Fibroblast of mammary gland (primary cell): ENCODE data around the gene KMT2B.

Experiments
- DNase-seq: peaks from one replicate; pipeline ENCODE4 v3.0.0-alpha.2; 2010; ENCODE audit warnings: low read depth
- H3K4me3 ChIP-seq: 2 replicates; pipeline ENCODE4 v1.5.1; 2011; ENCODE audit warnings: low read depth, mild to moderate bottlenecking, low read length, moderate library complexity; ENCODE audit not compliant: control insufficient read depth
- TF ChIP-seq, protein P1 (sequence below): conservative IDR thresholded peaks from 2 replicates; pipeline ENCODE4 v1.5.1; 2011; ENCODE audit warnings: low read depth, low read length, inconsistent platforms; ENCODE audit not compliant: control insufficient read depth, insufficient read depth

Gene KMT2B

DNA sequence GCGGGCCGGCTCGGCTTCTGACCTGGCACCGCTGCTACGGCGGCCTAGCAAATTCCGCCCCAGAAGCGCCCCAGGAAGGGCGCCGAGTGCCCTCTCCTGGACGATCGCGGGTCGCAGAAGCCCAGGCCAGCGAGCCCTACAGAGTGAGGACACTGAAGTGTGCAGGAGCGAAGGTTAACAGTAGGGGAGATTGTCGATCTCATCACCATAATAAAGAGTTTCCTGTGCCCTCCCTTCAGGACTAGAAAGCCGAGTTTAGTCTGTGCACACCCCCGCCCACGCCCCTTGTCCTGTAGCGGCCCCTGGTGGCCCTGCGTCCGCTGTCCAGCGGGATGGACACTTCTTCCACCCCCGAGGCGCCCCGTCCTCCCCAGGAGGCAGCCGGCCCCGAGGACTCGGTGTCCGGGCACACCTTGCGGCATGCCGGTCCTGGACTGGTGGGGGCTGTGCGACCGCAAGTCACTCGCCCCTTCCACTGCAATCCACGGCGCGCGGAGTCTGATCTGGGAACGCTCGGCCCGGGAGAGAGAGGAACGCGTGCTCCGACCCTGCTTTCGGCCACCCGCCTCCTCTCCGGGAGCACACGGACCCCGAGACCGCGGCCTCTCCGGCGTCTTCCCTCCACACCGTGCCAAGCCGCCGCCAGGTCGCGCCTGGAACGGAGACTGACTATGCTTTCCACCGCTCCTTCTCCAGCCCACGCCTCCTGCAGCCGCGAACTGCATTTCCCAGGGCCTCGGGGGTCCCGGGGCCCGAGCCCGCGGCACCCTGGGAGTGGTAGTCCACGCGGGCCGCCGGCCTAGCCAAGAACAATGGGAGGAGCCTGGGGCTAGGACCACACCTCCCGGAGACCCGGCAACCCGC, 770 bp upstream of the KMT2B start:
- TF ChIP-seq, protein P1, sequence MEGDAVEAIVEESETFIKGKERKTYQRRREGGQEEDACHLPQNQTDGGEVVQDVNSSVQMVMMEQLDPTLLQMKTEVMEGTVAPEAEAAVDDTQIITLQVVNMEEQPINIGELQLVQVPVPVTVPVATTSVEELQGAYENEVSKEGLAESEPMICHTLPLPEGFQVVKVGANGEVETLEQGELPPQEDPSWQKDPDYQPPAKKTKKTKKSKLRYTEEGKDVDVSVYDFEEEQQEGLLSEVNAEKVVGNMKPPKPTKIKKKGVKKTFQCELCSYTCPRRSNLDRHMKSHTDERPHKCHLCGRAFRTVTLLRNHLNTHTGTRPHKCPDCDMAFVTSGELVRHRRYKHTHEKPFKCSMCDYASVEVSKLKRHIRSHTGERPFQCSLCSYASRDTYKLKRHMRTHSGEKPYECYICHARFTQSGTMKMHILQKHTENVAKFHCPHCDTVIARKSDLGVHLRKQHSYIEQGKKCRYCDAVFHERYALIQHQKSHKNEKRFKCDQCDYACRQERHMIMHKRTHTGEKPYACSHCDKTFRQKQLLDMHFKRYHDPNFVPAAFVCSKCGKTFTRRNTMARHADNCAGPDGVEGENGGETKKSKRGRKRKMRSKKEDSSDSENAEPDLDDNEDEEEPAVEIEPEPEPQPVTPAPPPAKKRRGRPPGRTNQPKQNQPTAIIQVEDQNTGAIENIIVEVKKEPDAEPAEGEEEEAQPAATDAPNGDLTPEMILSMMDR: peak; percentile 66
- peak; percentile 92 for DNase-seq

DNA sequence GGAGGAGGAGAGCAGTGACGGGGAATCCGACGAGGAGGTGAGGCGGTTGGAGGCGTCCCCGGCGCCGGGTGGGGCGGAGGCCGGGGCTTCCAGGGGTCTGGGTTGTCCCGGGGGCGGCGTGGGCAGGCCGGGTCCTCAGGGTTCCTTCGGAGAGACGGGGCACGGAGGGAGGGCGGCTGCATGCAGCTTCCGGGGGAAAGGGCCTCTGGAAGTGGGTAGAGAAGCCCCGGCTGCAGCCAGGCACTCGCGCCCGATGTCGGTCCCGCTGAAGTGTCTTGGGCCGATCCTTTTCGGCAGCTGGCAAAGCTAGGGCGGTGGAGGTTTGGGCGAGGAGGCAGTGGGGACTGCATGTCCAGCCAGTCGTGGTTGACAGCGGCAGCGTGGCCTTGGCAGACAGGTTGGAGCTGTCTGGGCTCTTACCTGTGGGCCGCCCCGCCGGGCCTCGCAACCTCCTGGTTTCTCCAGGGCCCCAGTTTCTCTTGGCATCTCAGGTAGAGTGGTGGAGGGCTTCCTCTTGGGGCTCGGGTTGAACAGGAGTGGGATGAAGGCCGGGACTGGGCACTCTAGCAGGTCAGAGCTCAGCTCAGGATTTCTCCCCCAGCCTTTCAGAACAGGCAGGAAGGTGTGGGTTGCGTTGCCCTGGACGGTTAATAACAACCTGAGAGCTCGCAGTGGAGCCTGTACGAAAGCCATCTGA, 690 bp downstream of the KMT2B start:
- no peak for DNase-seq
- TF ChIP-seq, protein P1: no peak

More for the DNA sequence above, 770 bp upstream of the KMT2B start:
- peak overlapping the region; percentile 75 for H3K4me3 ChIP-seq

DNA sequence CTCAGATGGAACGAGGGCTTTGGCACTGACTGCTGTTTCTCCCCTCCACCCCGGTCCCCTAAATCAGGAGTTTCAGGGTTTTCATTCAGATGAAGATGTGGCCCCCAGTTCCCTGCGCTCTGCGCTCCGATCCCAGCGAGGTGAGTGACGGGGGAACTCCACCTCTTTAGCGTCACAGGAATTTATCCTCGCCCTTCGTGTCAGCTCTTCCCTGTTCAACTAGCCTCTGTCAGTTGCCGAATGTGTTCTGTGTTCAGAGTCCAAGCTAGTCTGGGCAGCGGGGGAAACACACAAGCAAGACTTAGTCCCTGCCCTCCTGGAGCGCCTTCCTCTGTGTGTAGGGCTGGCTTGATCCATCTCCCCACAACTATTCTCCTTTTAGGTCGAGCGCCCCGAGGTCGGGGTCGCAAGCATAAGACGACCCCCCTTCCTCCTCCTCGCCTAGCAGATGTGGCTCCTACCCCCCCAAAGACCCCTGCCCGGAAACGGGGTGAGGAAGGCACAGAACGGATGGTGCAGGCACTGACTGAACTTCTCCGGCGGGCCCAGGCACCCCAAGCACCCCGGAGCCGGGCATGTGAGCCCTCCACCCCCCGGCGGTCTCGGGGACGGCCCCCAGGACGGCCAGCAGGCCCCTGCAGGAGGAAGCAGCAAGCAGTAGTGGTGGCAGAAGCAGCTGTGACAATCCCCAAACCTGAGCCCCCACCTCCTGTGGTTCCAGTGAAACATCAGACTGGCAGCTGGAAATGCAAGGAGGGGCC, 1.8 kb downstream of the KMT2B start:
- TF ChIP-seq, protein P1: no peak
- DNase-seq: no peak
- peak overlapping the region; percentile 82 for H3K4me3 ChIP-seq

More for the DNA sequence above, 690 bp downstream of the KMT2B start:
- peak overlapping the region; percentile 82 for H3K4me3 ChIP-seq

DNA sequence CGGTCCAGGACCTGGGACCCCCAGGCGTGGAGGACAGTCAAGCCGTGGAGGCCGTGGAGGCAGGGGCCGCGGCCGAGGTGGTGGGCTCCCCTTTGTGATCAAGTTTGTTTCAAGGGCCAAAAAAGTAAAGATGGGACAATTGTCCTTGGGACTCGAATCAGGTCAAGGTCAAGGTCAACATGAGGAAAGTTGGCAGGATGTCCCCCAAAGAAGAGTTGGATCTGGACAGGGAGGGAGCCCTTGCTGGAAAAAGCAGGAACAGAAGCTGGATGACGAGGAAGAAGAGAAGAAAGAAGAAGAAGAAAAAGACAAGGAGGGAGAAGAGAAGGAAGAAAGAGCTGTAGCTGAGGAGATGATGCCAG, 2.3 kb downstream of the KMT2B start:
- no peak for DNase-seq
- no peak overlapping the region for H3K4me3 ChIP-seq
- TF ChIP-seq, protein P1: no peak

DNA sequence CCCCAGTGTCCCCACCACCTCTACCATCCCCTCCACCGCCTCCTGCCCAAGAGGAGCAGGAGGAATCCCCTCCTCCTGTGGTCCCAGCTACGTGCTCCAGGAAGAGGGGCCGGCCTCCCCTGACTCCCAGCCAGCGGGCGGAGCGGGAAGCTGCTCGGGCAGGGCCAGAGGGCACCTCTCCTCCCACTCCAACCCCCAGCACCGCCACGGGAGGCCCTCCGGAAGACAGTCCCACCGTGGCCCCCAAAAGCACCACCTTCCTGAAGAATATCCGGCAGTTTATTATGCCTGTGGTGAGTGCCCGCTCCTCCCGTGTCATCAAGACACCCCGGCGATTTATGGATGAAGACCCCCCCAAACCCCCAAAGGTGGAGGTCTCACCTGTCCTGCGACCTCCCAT, 2.8 kb downstream of the KMT2B start:
- TF ChIP-seq, protein P1: no peak
- no peak for DNase-seq
- H3K4me3 ChIP-seq: no peak overlapping the region

DNA sequence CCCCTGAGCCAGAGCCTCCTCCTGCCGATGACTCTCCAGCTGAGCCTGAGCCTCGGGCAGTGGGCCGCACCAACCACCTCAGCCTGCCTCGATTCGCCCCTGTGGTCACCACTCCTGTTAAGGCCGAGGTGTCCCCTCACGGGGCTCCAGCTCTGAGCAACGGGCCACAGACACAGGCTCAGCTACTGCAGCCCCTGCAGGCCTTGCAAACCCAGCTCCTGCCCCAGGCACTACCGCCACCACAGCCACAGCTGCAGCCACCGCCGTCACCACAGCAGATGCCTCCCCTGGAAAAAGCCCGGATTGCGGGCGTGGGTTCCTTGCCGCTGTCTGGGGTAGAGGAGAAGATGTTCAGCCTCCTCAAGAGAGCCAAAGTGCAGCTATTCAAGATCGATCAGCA, 3.6 kb downstream of the KMT2B start:
- H3K4me3 ChIP-seq: no peak overlapping the region
- no peak for DNase-seq
- TF ChIP-seq, protein P1: no peak
